ENCODE results near the gene UBAC1. TPM values are rescaled to one million over a fixed set of nuclear protein-coding genes. Genes with fewer than 3 reads are reported as not detected.

The UBAC1 gene
- total and polyA plus RNA-seq, 12 donors: 73.8 to 172 (median 85.5) TPM

DNA sequence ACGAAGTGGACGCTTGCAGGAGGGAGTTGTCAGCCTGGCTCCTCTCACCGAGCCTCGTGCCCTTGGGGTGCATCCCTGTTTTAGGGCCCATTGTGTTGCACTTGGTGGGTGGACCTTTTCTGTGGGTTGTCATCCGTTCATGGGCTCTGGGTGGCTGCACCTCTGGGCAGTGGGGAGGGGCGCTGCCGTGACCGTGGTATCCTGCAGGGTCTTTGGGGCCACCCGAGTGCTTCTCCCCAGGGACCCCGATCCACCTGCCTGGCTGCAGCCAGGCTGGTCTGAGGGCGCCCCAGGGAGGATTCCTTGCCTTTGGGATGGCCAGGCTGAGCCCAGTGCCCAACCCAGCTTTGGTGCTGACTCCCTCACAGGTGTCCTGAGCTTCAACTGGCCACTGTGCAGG lies 41.0 kb upstream of the UBAC1 start:
- H3K27ac ChIP-seq: no peak overlapping the region
- TF ChIP-seq, protein P1, sequence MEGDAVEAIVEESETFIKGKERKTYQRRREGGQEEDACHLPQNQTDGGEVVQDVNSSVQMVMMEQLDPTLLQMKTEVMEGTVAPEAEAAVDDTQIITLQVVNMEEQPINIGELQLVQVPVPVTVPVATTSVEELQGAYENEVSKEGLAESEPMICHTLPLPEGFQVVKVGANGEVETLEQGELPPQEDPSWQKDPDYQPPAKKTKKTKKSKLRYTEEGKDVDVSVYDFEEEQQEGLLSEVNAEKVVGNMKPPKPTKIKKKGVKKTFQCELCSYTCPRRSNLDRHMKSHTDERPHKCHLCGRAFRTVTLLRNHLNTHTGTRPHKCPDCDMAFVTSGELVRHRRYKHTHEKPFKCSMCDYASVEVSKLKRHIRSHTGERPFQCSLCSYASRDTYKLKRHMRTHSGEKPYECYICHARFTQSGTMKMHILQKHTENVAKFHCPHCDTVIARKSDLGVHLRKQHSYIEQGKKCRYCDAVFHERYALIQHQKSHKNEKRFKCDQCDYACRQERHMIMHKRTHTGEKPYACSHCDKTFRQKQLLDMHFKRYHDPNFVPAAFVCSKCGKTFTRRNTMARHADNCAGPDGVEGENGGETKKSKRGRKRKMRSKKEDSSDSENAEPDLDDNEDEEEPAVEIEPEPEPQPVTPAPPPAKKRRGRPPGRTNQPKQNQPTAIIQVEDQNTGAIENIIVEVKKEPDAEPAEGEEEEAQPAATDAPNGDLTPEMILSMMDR (IDR thresholded peaks at IDR 0.05): no peak
- WGBS, 2 donors: 95 to 96% methylated on average over 11 of the region's 11 CpGs
- no peak overlapping the region for H3K4me3 ChIP-seq
- peaks cover 11 to 24% (median 16%) of the 10 kb centered on the region in 9 donors for H3K4me1 ChIP-seq
- peaks cover 0 to 4% (median 0%) of the 10 kb centered on the region in 9 donors for H3K36me3 ChIP-seq
- DNase-seq: no peak
- no peaks in the 10 kb centered on the region for H3K27me3 ChIP-seq
- intact Hi-C loops (cut with DNase I): no loop called here
- no peaks in the 10 kb centered on the region for H3K9me3 ChIP-seq
- peak in 1 of 8 donors; percentile 4 for ATAC-seq

DNA sequence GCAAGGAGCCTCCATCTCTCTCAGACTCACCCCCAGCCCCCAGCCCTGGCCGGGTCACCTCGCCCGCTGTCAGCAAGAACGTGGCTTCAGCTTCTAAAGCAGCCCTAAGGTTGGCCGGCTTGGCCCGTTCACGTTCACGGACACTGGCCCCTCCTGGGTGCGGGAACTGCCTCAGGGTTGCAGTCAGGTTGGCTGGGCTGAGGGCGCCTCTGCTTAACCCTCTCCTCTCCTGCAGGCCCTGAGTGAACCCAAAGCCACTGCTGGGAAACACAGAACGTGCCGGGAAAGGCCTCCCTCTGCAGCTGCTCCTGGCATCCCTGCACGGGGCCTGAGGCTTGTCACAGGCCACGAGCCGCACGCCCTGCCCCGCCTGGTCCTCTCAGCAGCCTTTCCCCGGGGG lies 40.1 kb upstream of the UBAC1 start:
- DNase-seq (no peak), ATAC-seq (no peak)
- peaks cover 0 to under 1% (median 0%) of the 10 kb centered on the region in 9 donors for H3K36me3 ChIP-seq
- H3K9me3 ChIP-seq: no peaks in the 10 kb centered on the region
- no peaks in the 10 kb centered on the region for H3K27me3 ChIP-seq
- TF ChIP-seq, protein P1 (IDR thresholded peaks at IDR 0.05): no peak
- peaks cover 11 to 29% (median 16%) of the 10 kb centered on the region in 9 donors for H3K4me1 ChIP-seq
- WGBS, 2 donors: 72 to 75% methylated on average over 18 of the region's 18 CpGs
- intact Hi-C loops (cut with DNase I): no loop called here
- no peak overlapping the region for H3K4me3 ChIP-seq
- H3K27ac ChIP-seq: no peak overlapping the region

DNA sequence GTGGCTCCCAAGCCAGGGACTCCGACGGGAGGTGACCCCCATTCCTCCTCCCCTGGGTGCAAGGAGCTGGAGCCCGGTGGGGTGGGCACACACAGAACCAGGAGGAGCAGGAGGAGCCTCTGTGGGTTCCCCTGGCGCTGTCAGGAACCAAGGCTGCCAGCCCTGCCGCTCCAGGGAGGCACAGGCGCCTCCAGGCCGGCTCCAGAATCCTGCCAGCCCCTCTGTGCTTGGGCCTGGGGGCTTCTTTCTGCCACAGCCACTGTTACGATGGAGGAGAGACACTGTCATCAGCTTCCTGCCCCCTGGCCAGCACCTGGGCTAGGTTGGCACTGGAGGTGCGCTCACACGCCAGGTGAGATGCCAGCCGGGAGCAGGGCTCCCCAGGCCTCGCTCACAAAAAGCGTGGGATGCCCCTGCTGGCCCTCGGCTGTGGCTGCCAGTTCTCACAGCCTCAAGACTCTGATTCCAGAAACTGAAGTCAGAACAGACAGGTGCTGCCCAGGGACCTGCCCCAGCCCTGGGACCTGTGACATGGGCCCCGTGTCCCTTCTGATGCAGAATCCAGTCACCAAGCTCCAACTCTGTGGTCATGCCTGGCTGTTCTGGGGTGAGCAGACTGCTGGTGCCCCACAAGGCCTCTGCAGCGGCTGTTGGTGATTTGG lies 37.4 kb upstream of the UBAC1 start:
- intact Hi-C loops (cut with DNase I): no loop called here
- no peak overlapping the region for H3K27ac ChIP-seq
- ATAC-seq (no peak), DNase-seq (no peak)
- TF ChIP-seq, protein P1 (IDR thresholded peaks at IDR 0.05): no peak
- 92 to 96% methylated on average over 16 of the region's 16 CpGs for WGBS, 2 donors
- peaks cover 9 to 32% (median 18%) of the 10 kb centered on the region in 9 donors for H3K4me1 ChIP-seq
- H3K36me3 ChIP-seq: no peaks in the 10 kb centered on the region
- no peaks in the 10 kb centered on the region for H3K27me3 ChIP-seq
- H3K9me3 ChIP-seq: no peaks in the 10 kb centered on the region
- H3K4me3 ChIP-seq: no peak overlapping the region

DNA sequence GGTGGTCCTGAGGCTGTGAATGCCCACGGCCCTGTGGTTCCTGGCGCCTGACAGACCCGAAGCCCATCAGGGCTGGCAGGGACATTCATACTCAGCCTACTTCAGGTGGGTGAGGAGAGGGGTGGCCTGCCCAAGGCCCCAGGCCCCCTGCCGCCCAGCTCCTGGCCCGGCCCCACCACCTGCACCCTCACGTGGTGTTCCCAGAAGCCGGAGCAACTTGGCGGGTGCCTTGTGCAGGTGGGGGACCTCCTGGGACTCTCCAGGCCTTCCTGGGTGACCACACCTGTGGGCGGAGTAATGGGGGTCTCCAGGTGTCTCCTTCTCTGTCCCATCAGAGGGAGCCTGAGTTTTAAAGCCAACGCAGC lies 36.8 kb upstream of the UBAC1 start:
- Histone ChIP-seq H3K9me3 (no peaks in the 10 kb centered on the region), H3K27me3 (no peaks in the 10 kb centered on the region), H3K27ac (no peak overlapping the region), H3K4me1 (peaks cover 9 to 32% (median 18%) of the 10 kb centered on the region in 9 donors), H3K36me3 (no peaks in the 10 kb centered on the region), H3K4me3 (no peak overlapping the region)
- TF ChIP-seq, protein P1 (IDR thresholded peaks at IDR 0.05): no peak
- intact Hi-C loops (cut with DNase I): no loop called here
- DNase-seq: no peak
- no peak for ATAC-seq
- WGBS, 2 donors: 84 to 85% methylated on average over 10 of the region's 10 CpGs

Measured in heart right ventricle (tissue), 16 donors.